Fibroblast of lung (primary cell): Measurements from ENCODE around the gene CDH1. TPM values are rescaled to one million over a fixed set of nuclear protein-coding genes. Genes with fewer than 3 reads are reported as not detected.

Source experiments
- DNase-seq, 2 donors: peaks; one replicate each; pipeline versions ENCODE4 v3.0.0 to v3.0.0-alpha.2; 2010; ENCODE audit warnings: low read depth in 2 of 2
- H2AFZ ChIP-seq: 2 replicates; pipeline ENCODE4 v1.5.1; 2012; ENCODE audit warnings: low read length, control low read depth, inconsistent platforms
- H3K27ac ChIP-seq: 2 replicates; pipeline ENCODE4 v1.5.1; 2011; ENCODE audit warnings: low read length, control low read depth; ENCODE audit not compliant: insufficient read depth
- H3K27me3 ChIP-seq: 2 replicates; pipeline ENCODE4 v1.5.1; 2011; ENCODE audit warnings: mild to moderate bottlenecking, low read length; ENCODE audit not compliant: control insufficient read depth, insufficient read depth
- H3K36me3 ChIP-seq: 2 replicates; pipeline ENCODE4 v1.5.1; 2011; ENCODE audit warnings: low read length; ENCODE audit not compliant: control insufficient read depth, insufficient read depth
- H3K4me1 ChIP-seq: 2 replicates; pipeline ENCODE4 v1.5.1; 2011; ENCODE audit warnings: low read length; ENCODE audit not compliant: control insufficient read depth, insufficient read depth; ENCODE audit errors: extremely low read depth
- H3K4me2 ChIP-seq: 2 replicates; pipeline ENCODE4 v1.5.1; 2011; ENCODE audit warnings: low read length, control low read depth; ENCODE audit not compliant: insufficient read depth; ENCODE audit errors: extremely low read depth
- H3K4me3 ChIP-seq, 4 experiments: fragments of 200-600 bp in 1 of 4; sonication (generic) in 1 of 4; replicated peaks in 1 of 4; 2 replicates each; pipeline ENCODE4 v1.5.1; 2011 to 2016; ENCODE audit warnings: low read length in 4 of 4, low read depth in 3 of 4, mild to moderate bottlenecking in 3 of 4, control low read depth in 2 of 4, inconsistent platforms in 1 of 4, mixed read lengths in 1 of 4; ENCODE audit not compliant: insufficient read depth in 1 of 4; ENCODE audit errors: control extremely low read depth in 1 of 4
- H3K79me2 ChIP-seq: 2 replicates; pipeline ENCODE4 v1.5.1; 2012; ENCODE audit warnings: mild to moderate bottlenecking, low read length, inconsistent platforms; ENCODE audit not compliant: control insufficient read depth, insufficient read depth
- H3K9ac ChIP-seq: 2 replicates; pipeline ENCODE4 v1.5.1; 2011; ENCODE audit warnings: mild to moderate bottlenecking, low read length, control low read depth; ENCODE audit not compliant: insufficient read depth
- H3K9me3 ChIP-seq: 2 replicates; pipeline ENCODE4 v1.5.1; 2012; ENCODE audit warnings: low read depth, low read length; ENCODE audit not compliant: control insufficient read depth, insufficient read depth
- H4K20me1 ChIP-seq: 2 replicates; pipeline ENCODE4 v1.5.1; 2011; ENCODE audit warnings: low read length; ENCODE audit not compliant: control insufficient read depth, insufficient read depth; ENCODE audit errors: extremely low read depth
- CTCF ChIP-seq, 2 donors: IDR thresholded peaks in 1 of 2; conservative IDR thresholded peaks in 1 of 2; 1 replicate in 1 of 2; 2 replicates in 1 of 2; pipeline ENCODE4 v1.5.1; 2011 to 2012; ENCODE audit warnings: low read length in 2 of 2, control low read depth in 1 of 2, inconsistent platforms in 1 of 2, low read depth in 1 of 2, mild to moderate bottlenecking in 1 of 2
- EZH2 ChIP-seq: IDR thresholded peaks from 2 replicates; pipeline ENCODE4 v1.5.1; 2012; ENCODE audit warnings: low read length, control low read depth, mild to moderate bottlenecking; ENCODE audit errors: missing control alignments
- polyA plus RNA-seq, 2 donors: library from polyadenylated mRNA; depleted of rRNA in 1 of 2; stranded (reverse) in 1 of 2; unstranded in 1 of 2; fragments of >200 nt; gene quantifications; 2 replicates each; pipeline ENCODE4 v1.2.1, GENCODE V29; 2011 to 2012; ENCODE audit warnings: missing spikeins in 1 of 2
- total RNA-seq: library from RNA; depleted of rRNA; stranded (reverse); fragments of >200 nt; gene quantifications from 2 replicates; pipeline ENCODE4 v1.2.1, GENCODE V29; 2014

Gene CDH1
- total and polyA plus RNA-seq, 2 donors (not counting 1 experiment from before 2014, with no cell fraction given), result 0.02 TPM; not detected in 1

DNA sequence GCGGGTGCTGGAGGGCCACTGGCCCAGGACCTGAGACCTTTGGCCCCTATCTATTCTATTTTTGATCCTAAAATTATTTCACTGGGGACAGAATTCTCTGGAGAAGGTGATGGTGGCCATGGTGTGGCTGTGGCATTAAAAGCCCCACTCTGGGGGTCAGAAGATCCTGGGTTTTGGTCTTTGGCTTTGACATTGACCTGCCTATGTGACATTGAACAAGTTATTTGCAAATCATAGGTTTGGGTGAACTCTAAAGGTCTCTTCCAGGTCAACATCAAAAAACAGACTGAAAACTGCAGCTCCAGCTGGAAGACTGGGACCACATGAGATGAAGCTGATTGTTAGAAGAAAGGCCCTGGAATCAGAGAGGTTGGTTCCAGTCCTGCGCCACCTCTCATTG lies 2.3 kb upstream of the CDH1 start:
- Histone ChIP-seq H3K27ac (no peak overlapping the region), H3K79me2 (no peaks in the 10 kb centered on the region), H3K4me2 (no peak overlapping the region), H3K9ac (no peak overlapping the region), H3K27me3 (peaks cover 17% of the 10 kb centered on the region), H3K4me3 (no peak overlapping the region), H4K20me1 (no peaks in the 10 kb centered on the region), H2AFZ (no peak overlapping the region), H3K9me3 (no peaks in the 10 kb centered on the region), H3K4me1 (no peaks in the 10 kb centered on the region), H3K36me3 (no peaks in the 10 kb centered on the region)
- no peak for DNase-seq
- TF ChIP-seq CTCF (conservative IDR thresholded peaks at IDR 0.05 in 1 of 2, IDR thresholded peaks at IDR 0.05 in 1 of 2; ENCODE audit: low read depth in 1 of 2, low read length in 2 of 2) (no peak), EZH2 (no peak)

- H3K36me3 ChIP-seq, result no peaks in the 10 kb centered on the region
- TF ChIP-seq EZH2 (no peak), CTCF (conservative IDR thresholded peaks at IDR 0.05 in 1 of 2, IDR thresholded peaks at IDR 0.05 in 1 of 2; ENCODE audit: low read depth in 1 of 2, low read length in 2 of 2) (no peak)
- no peak overlapping the region for H3K4me2 ChIP-seq
- H4K20me1 ChIP-seq, result no peaks in the 10 kb centered on the region
- H3K4me3 ChIP-seq, result no peak overlapping the region
- H3K27ac ChIP-seq, result no peak overlapping the region
- H3K4me1 ChIP-seq, result no peaks in the 10 kb centered on the region
- H2AFZ ChIP-seq, result no peak overlapping the region
- DNase-seq, result no peak
- no peak overlapping the region for H3K9ac ChIP-seq
- peaks cover 19% of the 10 kb centered on the region for H3K27me3 ChIP-seq
- no peaks in the 10 kb centered on the region for H3K9me3 ChIP-seq
- no peaks in the 10 kb centered on the region for H3K79me2 ChIP-seq
These were observed 531 bp upstream of the CDH1 start for GRCh38 chr16:68736561-68736960.

DNA sequence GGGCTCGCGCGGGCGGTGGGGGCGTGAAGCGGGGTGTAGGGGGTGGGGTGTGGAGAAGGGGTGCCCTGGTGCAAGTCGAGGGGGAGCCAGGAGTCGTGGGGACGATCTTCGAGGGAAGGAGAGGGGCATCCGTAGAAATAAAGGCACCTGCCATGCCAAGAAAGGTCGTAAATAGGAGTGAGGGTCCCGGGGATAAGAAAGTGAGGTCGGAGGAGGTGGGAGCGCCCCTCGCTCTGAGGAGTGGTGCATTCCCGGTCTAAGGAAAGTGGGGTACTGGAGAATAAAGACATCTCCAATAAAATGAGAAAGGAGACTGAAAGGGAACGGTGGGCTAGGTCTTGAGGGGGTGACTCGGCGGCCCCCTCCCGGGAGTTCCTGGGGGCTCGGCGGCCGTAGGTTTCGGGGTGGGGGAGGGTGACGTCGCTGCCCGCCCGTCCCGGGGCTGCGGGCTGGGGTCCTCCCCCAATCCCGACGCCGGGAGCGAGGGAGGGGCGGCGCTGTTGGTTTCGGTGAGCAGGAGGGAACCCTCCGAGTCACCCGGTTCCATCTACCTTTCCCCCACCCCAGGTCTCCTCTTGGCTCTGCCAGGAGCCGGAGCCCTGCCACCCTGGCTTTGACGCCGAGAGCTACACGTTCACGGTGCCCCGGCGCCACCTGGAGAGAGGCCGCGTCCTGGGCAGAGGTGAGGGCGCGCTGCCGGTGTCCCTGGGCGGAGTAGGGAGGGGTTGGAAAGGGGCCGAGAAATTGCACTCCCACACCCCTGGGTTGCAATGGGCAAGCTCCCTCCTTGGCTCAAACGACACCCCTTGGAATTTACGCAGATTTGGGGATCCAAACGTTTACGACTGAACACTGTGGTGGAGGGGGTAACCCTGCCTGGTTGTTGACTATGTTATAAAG lies 888 bp downstream of the CDH1 start:
- Histone ChIP-seq H3K4me1 (no peaks in the 10 kb centered on the region), H4K20me1 (no peaks in the 10 kb centered on the region), H3K4me2 (no peak overlapping the region), H3K27ac (no peak overlapping the region), H3K27me3 (peaks cover 19% of the 10 kb centered on the region), H2AFZ (no peak overlapping the region), H3K9ac (no peak overlapping the region), H3K79me2 (no peaks in the 10 kb centered on the region), H3K36me3 (no peaks in the 10 kb centered on the region), H3K9me3 (no peaks in the 10 kb centered on the region), H3K4me3 (no peak overlapping the region)
- TF ChIP-seq EZH2 (peak; percentile 69), CTCF (conservative IDR thresholded peaks at IDR 0.05 in 1 of 2, IDR thresholded peaks at IDR 0.05 in 1 of 2; ENCODE audit: low read depth in 1 of 2, low read length in 2 of 2) (no peak)
- no peak for DNase-seq
